Panc1 (cell line): ENCODE measurements around the gene ZNF287. TPM values are rescaled to one million over a fixed set of nuclear protein-coding genes. Genes with fewer than 3 reads are reported as not detected.

Experiments
- ATAC-seq: fragments of 200-7000 bp; cut with Tn5 transposase; 2 replicates; pipeline ENCODE4 v1.9.1; 2020; ENCODE audit warnings: mild to moderate bottlenecking, moderate library complexity
- BruUV-seq: library from RNA; stranded (reverse); fragments of 400-500 nt; replicated peaks from 2 replicates; lab custom pipeline; 2021; lab: Mats Ljungman, UMichigan
- CTCF ChIA-PET: fragments of 300-600 bp; sonication (Branson Sonifier 250); formaldehyde crosslinking; loops from one replicate; lab custom pipeline; 2022; ENCODE audit warnings: antibody characterized with exemption; lab: Charles Lee
- POLR2A ChIA-PET: fragments of 300-600 bp; sonication (Branson Sonifier 250); formaldehyde crosslinking; loops from one replicate; lab custom pipeline; 2022; ENCODE audit warnings: antibody characterized with exemption; lab: Charles Lee
- DNase-seq: peaks from one replicate; pipeline ENCODE4 v3.0.0-alpha.2; 2010; ENCODE audit warnings: low read depth, low spot score
- H3K27ac ChIP-seq: 2 replicates; pipeline ENCODE4 v1.5.1; 2011; ENCODE audit warnings: mild to moderate bottlenecking, low read length, inconsistent platforms
- H3K27me3 ChIP-seq: fragments of 200-500 bp; sonication (Bioruptor generic); 2 replicates; pipeline ENCODE4 v1.6.0; 2014; ENCODE audit warnings: low read length, inconsistent platforms; ENCODE audit not compliant: control insufficient read depth, insufficient read depth
- H3K36me3 ChIP-seq: fragments of 200-500 bp; sonication (Bioruptor generic); 2 replicates; pipeline ENCODE4 v1.5.1; 2014; ENCODE audit warnings: inconsistent platforms, mild to moderate bottlenecking, low read length, moderate library complexity; ENCODE audit not compliant: control insufficient read depth, insufficient read depth
- H3K4me1 ChIP-seq: 2 replicates; pipeline ENCODE4 v1.5.1; 2011; ENCODE audit warnings: inconsistent platforms, mild to moderate bottlenecking, low read length, moderate library complexity; ENCODE audit not compliant: control insufficient read depth, insufficient read depth
- H3K4me3 ChIP-seq, 2 experiments: 2 replicates each; pipeline ENCODE4 v1.5.1; 2011 to 2012; ENCODE audit warnings: low read depth in 2 of 2, low read length in 2 of 2, mild to moderate bottlenecking in 2 of 2, inconsistent platforms in 1 of 2, moderate library complexity in 1 of 2
- H3K9me3 ChIP-seq: fragments of 200-500 bp; sonication (Bioruptor generic); 2 replicates; pipeline ENCODE4 v1.5.1; 2014; ENCODE audit warnings: low read depth, mild to moderate bottlenecking, inconsistent platforms, low read length, moderate library complexity; ENCODE audit not compliant: control insufficient read depth, insufficient read depth
- CTCF ChIP-seq: fragments of 450-650 bp; IDR thresholded peaks from 2 replicates; pipeline ENCODE4 v1.5.1; 2017; ENCODE audit warnings: mild to moderate bottlenecking
- POLR2AphosphoS5 ChIP-seq: IDR thresholded peaks from 2 replicates; pipeline ENCODE4 v1.6.1; 2012; ENCODE audit warnings: mild to moderate bottlenecking, low read depth, low read length, moderate library complexity
- SIN3A ChIP-seq: IDR thresholded peaks from 2 replicates; pipeline ENCODE4 v1.6.1; 2012; ENCODE audit warnings: low read depth, mild to moderate bottlenecking, low read length, moderate library complexity, borderline replicate concordance; ENCODE audit not compliant: insufficient read depth
- TCF7L2 ChIP-seq: IDR thresholded peaks from 2 replicates; pipeline ENCODE4 v1.6.1; 2011; ENCODE audit warnings: mild to moderate bottlenecking, low read depth, low read length, inconsistent platforms
- in situ Hi-C: cut with HindIII; loops from 2 replicates; pipeline ENCODE4 v1.10.0; 2016; ENCODE audit warnings: low sequenced_read_pairs, low pct_unique_long_range_greater_than_20kb
- intact Hi-C: fragments of 100-400 bp; cut with micrococcal nuclease; formaldehyde crosslinking; loops from one replicate; pipeline ENCODE4 v1.10.0; 2022; ENCODE audit not compliant: unreplicated experiment
- total RNA-seq: library from RNA; stranded (reverse); gene quantifications from one replicate; pipeline ENCODE4 v1.2.1, GENCODE V29; 2021; ENCODE audit not compliant: unreplicated experiment
- TF ChIP-seq, protein P1 (sequence below), 2 experiments: IDR thresholded peaks; 2 replicates each; pipeline ENCODE4 v1.6.1; 2011 to 2012; ENCODE audit warnings: low read depth in 2 of 2, control low read depth in 1 of 2, low read length in 1 of 2, mild to moderate bottlenecking in 1 of 2, moderate library complexity in 1 of 2; ENCODE audit not compliant: insufficient read depth in 1 of 2

The ZNF287 gene
- total RNA-seq, 1 experiment from 2014 or later = 12.3 TPM

DNA sequence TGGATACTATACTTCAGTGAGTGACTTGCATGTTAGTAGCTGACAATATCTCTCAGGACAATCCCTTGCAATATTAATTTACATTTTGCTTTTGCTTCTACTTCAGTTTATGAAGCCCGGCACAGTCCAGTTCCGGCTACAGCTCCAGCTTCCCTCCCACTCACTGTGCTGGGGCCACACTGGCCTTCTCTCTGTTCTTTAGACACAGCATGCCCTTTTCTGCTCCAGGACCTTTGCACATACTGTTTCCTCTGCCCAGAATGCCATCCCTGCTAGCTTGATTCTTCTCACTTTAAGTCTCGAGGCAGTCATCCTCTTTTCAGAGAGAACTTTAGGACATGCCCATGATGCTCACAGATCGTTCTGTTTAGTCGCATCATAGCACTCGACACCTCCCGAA lies 51.5 kb downstream of the ZNF287 start:
- no peaks in the 10 kb centered on the region for H3K27me3 ChIP-seq
- no peak for TF ChIP-seq POLR2AphosphoS5
- no peak for TF ChIP-seq CTCF
- TF ChIP-seq TCF7L2 = no peak
- TF ChIP-seq SIN3A = no peak
- TF ChIP-seq, protein P1, sequence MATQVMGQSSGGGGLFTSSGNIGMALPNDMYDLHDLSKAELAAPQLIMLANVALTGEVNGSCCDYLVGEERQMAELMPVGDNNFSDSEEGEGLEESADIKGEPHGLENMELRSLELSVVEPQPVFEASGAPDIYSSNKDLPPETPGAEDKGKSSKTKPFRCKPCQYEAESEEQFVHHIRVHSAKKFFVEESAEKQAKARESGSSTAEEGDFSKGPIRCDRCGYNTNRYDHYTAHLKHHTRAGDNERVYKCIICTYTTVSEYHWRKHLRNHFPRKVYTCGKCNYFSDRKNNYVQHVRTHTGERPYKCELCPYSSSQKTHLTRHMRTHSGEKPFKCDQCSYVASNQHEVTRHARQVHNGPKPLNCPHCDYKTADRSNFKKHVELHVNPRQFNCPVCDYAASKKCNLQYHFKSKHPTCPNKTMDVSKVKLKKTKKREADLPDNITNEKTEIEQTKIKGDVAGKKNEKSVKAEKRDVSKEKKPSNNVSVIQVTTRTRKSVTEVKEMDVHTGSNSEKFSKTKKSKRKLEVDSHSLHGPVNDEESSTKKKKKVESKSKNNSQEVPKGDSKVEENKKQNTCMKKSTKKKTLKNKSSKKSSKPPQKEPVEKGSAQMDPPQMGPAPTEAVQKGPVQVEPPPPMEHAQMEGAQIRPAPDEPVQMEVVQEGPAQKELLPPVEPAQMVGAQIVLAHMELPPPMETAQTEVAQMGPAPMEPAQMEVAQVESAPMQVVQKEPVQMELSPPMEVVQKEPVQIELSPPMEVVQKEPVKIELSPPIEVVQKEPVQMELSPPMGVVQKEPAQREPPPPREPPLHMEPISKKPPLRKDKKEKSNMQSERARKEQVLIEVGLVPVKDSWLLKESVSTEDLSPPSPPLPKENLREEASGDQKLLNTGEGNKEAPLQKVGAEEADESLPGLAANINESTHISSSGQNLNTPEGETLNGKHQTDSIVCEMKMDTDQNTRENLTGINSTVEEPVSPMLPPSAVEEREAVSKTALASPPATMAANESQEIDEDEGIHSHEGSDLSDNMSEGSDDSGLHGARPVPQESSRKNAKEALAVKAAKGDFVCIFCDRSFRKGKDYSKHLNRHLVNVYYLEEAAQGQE (IDR thresholded peaks at IDR 0.05; ENCODE audit: insufficient read depth in 1 of 2, low read depth in 2 of 2, low read length in 1 of 2) = no peak
- no peak overlapping the region for H3K4me3 ChIP-seq
- CTCF ChIA-PET = no interaction called here
- H3K9me3 ChIP-seq = no peaks in the 10 kb centered on the region
- no peaks in the 10 kb centered on the region for H3K36me3 ChIP-seq
- POLR2A ChIA-PET = no interaction called here
- no peaks in the 10 kb centered on the region; the same call in 1 of the 2 replicates for H3K4me1 ChIP-seq
- no peak for DNase-seq
- in situ Hi-C loops (no loop called here), intact Hi-C loops (no loop called here)
- no TSS peak for BruUV-seq
- H3K27ac ChIP-seq = no peak overlapping the region
- no peak for ATAC-seq

- POLR2A ChIA-PET = interaction anchor here (0.5 kb wide), 1 partner anchor 149 kb away, joined by 6 read pairs; no protein-coding TSS in a partner anchor
- no peaks in the 10 kb centered on the region for H3K27me3 ChIP-seq
- no peak overlapping the region for H3K27ac ChIP-seq
- H3K9me3 ChIP-seq = no peaks in the 10 kb centered on the region
- no TSS peak for BruUV-seq
- in situ Hi-C loops (no loop called here), intact Hi-C loops (no loop called here)
- H3K4me3 ChIP-seq = no peak overlapping the region; a peak in 1 of 4 replicates
- no peaks in the 10 kb centered on the region for H3K36me3 ChIP-seq
- peak; percentile 57; the same call in 1 of the 2 replicates for ATAC-seq
- no peak for TF ChIP-seq CTCF
- TF ChIP-seq POLR2AphosphoS5 = no peak
- no peak for TF ChIP-seq TCF7L2
- TF ChIP-seq SIN3A = no peak
- TF ChIP-seq, protein P1 (IDR thresholded peaks at IDR 0.05; ENCODE audit: insufficient read depth in 1 of 2, low read depth in 2 of 2, low read length in 1 of 2) = no peak
- DNase-seq = no peak
- CTCF ChIA-PET = no interaction called here
- no peaks in the 10 kb centered on the region; the same call in 1 of the 2 replicates for H3K4me1 ChIP-seq
These were observed 52.4 kb downstream of the ZNF287 start for GRCh38 chr17:16516594-16517051.
